ENCODE data around the gene SOX10. TPM values are rescaled to one million over a fixed set of nuclear protein-coding genes. Genes with fewer than 3 reads are reported as not detected.

The SOX10 gene
- total RNA-seq, 2 experiments from 2014 or later: not detected

DNA sequence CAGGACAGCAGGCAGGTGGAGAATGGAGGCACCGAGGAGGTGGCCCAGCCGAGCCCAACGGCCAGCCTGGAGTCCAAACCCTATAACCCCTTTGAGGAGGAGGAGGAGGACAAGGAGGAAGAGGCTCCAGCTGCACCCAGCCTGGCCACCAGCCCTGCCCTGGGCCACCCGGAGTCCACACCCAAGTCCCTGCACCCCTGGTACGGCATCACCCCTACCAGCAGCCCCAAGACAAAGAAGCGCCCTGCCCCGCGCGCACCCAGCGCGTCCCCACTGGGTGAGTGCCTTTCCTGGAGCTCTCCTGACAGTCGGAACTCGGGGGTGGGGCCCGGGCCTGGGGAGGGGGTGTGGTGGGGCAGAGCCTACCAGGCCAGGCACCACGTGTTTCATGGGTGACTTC is 58.6 kb downstream of the SOX10 start:
- ChIA-PET CTCF (ENCODE audit: unreplicated experiment) (interaction anchor here (0.6 kb wide), 1 partner anchor 320 kb away, joined by 6 read pairs; no protein-coding TSS in a partner anchor), POLR2A (interaction anchor here (0.7 kb wide), 1 partner anchor 16 kb away, joined by 3 read pairs; no protein-coding TSS in a partner anchor)
- Histone ChIP-seq H4K20me1 (ENCODE audit: insufficient read depth, low read length) (no peaks in the 10 kb centered on the region), H3K4me2 (ENCODE audit: low read length) (no peak overlapping the region), H2AFZ (ENCODE audit: low read length) (no peak overlapping the region), H3K79me2 (ENCODE audit: insufficient read depth, low read depth, low read length) (no peaks in the 10 kb centered on the region), H3K9me2 (ENCODE audit: insufficient read depth, low read length) (no peaks in the 10 kb centered on the region), H3K4me1 (ENCODE audit: insufficient read depth, low read length, poor library complexity, severe bottlenecking) (peaks cover 6% of the 10 kb centered on the region), H3K27ac (ENCODE audit: low read depth, low read length, poor library complexity, severe bottlenecking) (no peak overlapping the region), H3K36me3 (ENCODE audit: insufficient read depth, low read length) (peaks cover 6% of the 10 kb centered on the region; the same call in 1 of the 2 replicates), H3K4me3 (ENCODE audit: low read depth, low read length, poor library complexity, severe bottlenecking) (no peak overlapping the region), H3K9me3 (ENCODE audit: low read length) (no peaks in the 10 kb centered on the region)
- TF ChIP-seq, protein P1, sequence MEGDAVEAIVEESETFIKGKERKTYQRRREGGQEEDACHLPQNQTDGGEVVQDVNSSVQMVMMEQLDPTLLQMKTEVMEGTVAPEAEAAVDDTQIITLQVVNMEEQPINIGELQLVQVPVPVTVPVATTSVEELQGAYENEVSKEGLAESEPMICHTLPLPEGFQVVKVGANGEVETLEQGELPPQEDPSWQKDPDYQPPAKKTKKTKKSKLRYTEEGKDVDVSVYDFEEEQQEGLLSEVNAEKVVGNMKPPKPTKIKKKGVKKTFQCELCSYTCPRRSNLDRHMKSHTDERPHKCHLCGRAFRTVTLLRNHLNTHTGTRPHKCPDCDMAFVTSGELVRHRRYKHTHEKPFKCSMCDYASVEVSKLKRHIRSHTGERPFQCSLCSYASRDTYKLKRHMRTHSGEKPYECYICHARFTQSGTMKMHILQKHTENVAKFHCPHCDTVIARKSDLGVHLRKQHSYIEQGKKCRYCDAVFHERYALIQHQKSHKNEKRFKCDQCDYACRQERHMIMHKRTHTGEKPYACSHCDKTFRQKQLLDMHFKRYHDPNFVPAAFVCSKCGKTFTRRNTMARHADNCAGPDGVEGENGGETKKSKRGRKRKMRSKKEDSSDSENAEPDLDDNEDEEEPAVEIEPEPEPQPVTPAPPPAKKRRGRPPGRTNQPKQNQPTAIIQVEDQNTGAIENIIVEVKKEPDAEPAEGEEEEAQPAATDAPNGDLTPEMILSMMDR (conservative IDR thresholded peaks at IDR 0.05; ENCODE audit: low read length): no peak
- no peak for TF ChIP-seq EZH2phosphoT487 (IDR thresholded peaks at IDR 0.05; ENCODE audit: borderline replicate concordance, low read depth, low read length)
- intact Hi-C loops (cut with micrococcal nuclease; ENCODE audit: unreplicated experiment): no loop called here
- no TSS peak for BruUV-seq (replicated peaks)
- no peak for DNase-seq (ENCODE audit: low spot score)

GRCh38 chr22:37925330-37925729 is 59.0 kb downstream of the SOX10 start:
- no peaks in the 10 kb centered on the region for H3K9me2 ChIP-seq (ENCODE audit: insufficient read depth, low read length)
- H3K4me2 ChIP-seq (ENCODE audit: low read length): no peak overlapping the region
- no peaks in the 10 kb centered on the region for H4K20me1 ChIP-seq (ENCODE audit: insufficient read depth, low read length)
- ChIA-PET CTCF (ENCODE audit: unreplicated experiment) (interaction anchor here (0.6 kb wide), 1 partner anchor 320 kb away, joined by 6 read pairs; no protein-coding TSS in a partner anchor), POLR2A (interaction anchor here (0.7 kb wide), 1 partner anchor 15 kb away, joined by 3 read pairs; no protein-coding TSS in a partner anchor)
- no peak overlapping the region for H3K27ac ChIP-seq (ENCODE audit: low read depth, low read length, poor library complexity, severe bottlenecking)
- DNase-seq (ENCODE audit: low spot score): no peak
- TF ChIP-seq, protein P1 (conservative IDR thresholded peaks at IDR 0.05; ENCODE audit: low read length): no peak
- TF ChIP-seq EZH2phosphoT487 (IDR thresholded peaks at IDR 0.05; ENCODE audit: borderline replicate concordance, low read depth, low read length): no peak
- intact Hi-C loops (cut with micrococcal nuclease; ENCODE audit: unreplicated experiment): no loop called here
- no peaks in the 10 kb centered on the region for H3K9me3 ChIP-seq (ENCODE audit: low read length)
- H3K4me3 ChIP-seq (ENCODE audit: low read depth, low read length, poor library complexity, severe bottlenecking): no peak overlapping the region
- H3K36me3 ChIP-seq (ENCODE audit: insufficient read depth, low read length): peaks cover 6% of the 10 kb centered on the region; the same call in 1 of the 2 replicates
- no peaks in the 10 kb centered on the region for H3K79me2 ChIP-seq (ENCODE audit: insufficient read depth, low read depth, low read length)
- H2AFZ ChIP-seq (ENCODE audit: low read length): no peak overlapping the region
- no TSS peak for BruUV-seq (replicated peaks)
- peaks cover 2% of the 10 kb centered on the region for H3K4me1 ChIP-seq (ENCODE audit: insufficient read depth, low read length, poor library complexity, severe bottlenecking)

- intact Hi-C loops (cut with micrococcal nuclease; ENCODE audit: unreplicated experiment): no loop called here
- no peaks in the 10 kb centered on the region for H4K20me1 ChIP-seq (ENCODE audit: insufficient read depth, low read length)
- no TSS peak for BruUV-seq (replicated peaks)
- ChIA-PET CTCF (ENCODE audit: unreplicated experiment) (no interaction called here), POLR2A (interaction anchor here (0.6 kb wide), 1 partner anchor 10 kb away, joined by 3 read pairs; no protein-coding TSS in a partner anchor)
- H3K4me1 ChIP-seq (ENCODE audit: insufficient read depth, low read length, poor library complexity, severe bottlenecking): peaks cover 7% of the 10 kb centered on the region
- H3K9me3 ChIP-seq (ENCODE audit: low read length): no peaks in the 10 kb centered on the region
- no peak overlapping the region for H3K27ac ChIP-seq (ENCODE audit: low read depth, low read length, poor library complexity, severe bottlenecking)
- no peak overlapping the region for H3K4me2 ChIP-seq (ENCODE audit: low read length)
- no peaks in the 10 kb centered on the region for H3K79me2 ChIP-seq (ENCODE audit: insufficient read depth, low read depth, low read length)
- TF ChIP-seq, protein P1 (conservative IDR thresholded peaks at IDR 0.05; ENCODE audit: low read length): no peak
- TF ChIP-seq EZH2phosphoT487 (IDR thresholded peaks at IDR 0.05; ENCODE audit: borderline replicate concordance, low read depth, low read length): no peak
- H2AFZ ChIP-seq (ENCODE audit: low read length): no peak overlapping the region
- no peak overlapping the region for H3K4me3 ChIP-seq (ENCODE audit: low read depth, low read length, poor library complexity, severe bottlenecking)
- H3K9me2 ChIP-seq (ENCODE audit: insufficient read depth, low read length): no peaks in the 10 kb centered on the region
- H3K36me3 ChIP-seq (ENCODE audit: insufficient read depth, low read length): peaks cover 6% of the 10 kb centered on the region; the same call in 1 of the 2 replicates
- no peak for DNase-seq (ENCODE audit: low spot score)
Observed at GRCh38 chr22:37924386-37925065, 59.8 kb downstream of the SOX10 start.

Data from OCI-LY7 (cell line).